Gastrocnemius medialis (tissue), 4 donors: ENCODE data around the gene MPRIP.

Experiments
- CTCF ChIP-seq, 5 experiments: fragments of 450-650 bp in 3 of 5; fragments of 200-600 bp in 2 of 5; sonication (generic) in 2 of 5; IDR thresholded peaks in 4 of 5; conservative IDR thresholded peaks in 1 of 5; 1 replicate in 4 of 5; 2 replicates in 1 of 5; pipeline ENCODE4 v1.5.1; 2016 to 2019; ENCODE audit warnings: antibody characterized with exemption in 5 of 5, mild to moderate bottlenecking in 3 of 5, moderate library complexity in 3 of 5
- POLR2A ChIP-seq, 2 donors: fragments of 450-650 bp; IDR thresholded peaks; one replicate each; pipeline ENCODE4 v1.6.1; 2017; ENCODE audit warnings: antibody characterized with exemption in 2 of 2, mild to moderate bottlenecking in 2 of 2, moderate library complexity in 2 of 2

- TF ChIP-seq CTCF (IDR thresholded peaks at IDR 0.05 in 4 of 5, conservative IDR thresholded peaks at IDR 0.05 in 1 of 5) (peak; percentile 86 to 99 (median 96)), POLR2A (IDR thresholded peaks at IDR 0.05) (no peak)
Observed at GRCh38 chr17:17001874-17002520, 40.3 kb upstream of the MPRIP start.
